NB4 (cell line): ENCODE measurements around the gene GSTCD.

Source experiments
- CTCF ChIP-seq: IDR thresholded peaks from one replicate; pipeline ENCODE4 v1.5.1; 2012; ENCODE audit warnings: low read depth, low read length
- POLR2A ChIP-seq: IDR thresholded peaks from 2 replicates; pipeline ENCODE4 v1.6.1; 2011; ENCODE audit warnings: mild to moderate bottlenecking; ENCODE audit not compliant: insufficient read length; ENCODE audit errors: extremely low read depth

GRCh38 chr4:105661028-105661427 is 47.6 kb upstream of the GSTCD start:
- TF ChIP-seq CTCF (no peak), POLR2A (no peak)
